NCI-H345 treated with DMSO at 0.1 percent for 48 hours (cell line): ENCODE measurements around the gene LCE1A.

Experiments
- DNase-seq: peaks from one replicate; lab custom pipeline; 2025; ENCODE audit not compliant: unreplicated experiment; lab: John Stamatoyannopoulos, UW

LCE1A gene

GRCh38 chr1:152827173-152827572 lies at the start of gene LCE1A:
TSS of gene LCE1A (plus strand) at chr1:152827473. CDS start at chr1:152827473, 0 bp downstream.
- no peak for DNase-seq

GRCh38 chr1:152777510-152778137 lies 49.6 kb upstream of the LCE1A start:
- no peak for DNase-seq

GRCh38 chr1:152783095-152783494 lies 44.2 kb upstream of the LCE1A start:
- no peak for DNase-seq

GRCh38 chr1:152786077-152786476 lies 41.2 kb upstream of the LCE1A start, which contains the start of gene LCE1E:
TSS of gene LCE1E (plus strand) at chr1:152786257. CDS start at chr1:152787300, 1,043 bp downstream.
- DNase-seq, result no peak

- no peak for DNase-seq
Measured at GRCh38 chr1:152795686-152796085, 31.6 kb upstream of the LCE1A start.

GRCh38 chr1:152796421-152796820 lies 30.9 kb upstream of the LCE1A start, which contains the start of gene LCE1D:
TSS of gene LCE1D (plus strand) at chr1:152796721. CDS start at chr1:152797795, 1,074 bp downstream.
- DNase-seq, result no peak

- DNase-seq, result no peak
Measured at GRCh38 chr1:152801333-152801732, 25.9 kb upstream of the LCE1A start.

GRCh38 chr1:152806576-152806975 lies 20.7 kb upstream of the LCE1A start, which contains the start of gene LCE1C:
TSS of gene LCE1C (minus strand) at chr1:152806651. CDS start at chr1:152805478, 1,173 bp downstream.
- DNase-seq, result no peak

- no peak for DNase-seq
Measured at GRCh38 chr1:152811050-152811449, 16.2 kb upstream of the LCE1A start.

- no peak for DNase-seq
Measured at GRCh38 chr1:152811671-152812070, 15.6 kb upstream of the LCE1A start, which contains the start of gene LCE1B. TSS of gene LCE1B (plus strand) at chr1:152811971. CDS start at chr1:152812447, 476 bp downstream.

GRCh38 chr1:152817309-152817708 lies 10.0 kb upstream of the LCE1A start:
- DNase-seq, result no peak

- no peak for DNase-seq
Measured at GRCh38 chr1:152823294-152823693, 4.0 kb upstream of the LCE1A start.

GRCh38 chr1:152824964-152825363 lies 2.3 kb upstream of the LCE1A start:
- no peak for DNase-seq

GRCh38 chr1:152836870-152837269 lies 9.6 kb downstream of the LCE1A start:
- DNase-seq, result no peak

- no peak for DNase-seq
Measured at GRCh38 chr1:152842556-152842955, 15.3 kb downstream of the LCE1A start, which contains the start of gene LCE6A. TSS of gene LCE6A (plus strand) at chr1:152842856. CDS start at chr1:152843521, 665 bp downstream.

GRCh38 chr1:152855661-152856060 lies 28.4 kb downstream of the LCE1A start:
- no peak for DNase-seq

GRCh38 chr1:152858062-152858461 lies 30.8 kb downstream of the LCE1A start:
- DNase-seq, result no peak

- no peak for DNase-seq
Measured at GRCh38 chr1:152859696-152860095, 32.4 kb downstream of the LCE1A start, which contains the start of gene LCE7A. TSS of gene LCE7A (plus strand) at chr1:152859996. CDS start at chr1:152860698, 702 bp downstream.

- no peak for DNase-seq
Measured at GRCh38 chr1:152860129-152860528, 32.9 kb downstream of the LCE1A start.

GRCh38 chr1:152861374-152861773 lies 34.1 kb downstream of the LCE1A start:
- no peak for DNase-seq

- DNase-seq, result no peak
Measured at GRCh38 chr1:152864443-152864842, 37.2 kb downstream of the LCE1A start.

GRCh38 chr1:152866321-152866720 lies 39.0 kb downstream of the LCE1A start:
- DNase-seq, result no peak
